Activated CD4-positive, CD25-positive, alpha-beta regulatory T cell treated with anti-CD3 and anti-CD28 coated beads, Interleukin-2, amount 50 U/mL, for 24 hours (primary cell): ENCODE data around the gene STARD7.
"Not testable (repeated sequence)": the region's sequence is repeated elsewhere in the genome, so short reads cannot be mapped to it uniquely, and the experiment has no call there.

Experiments used
- ATAC-seq, 2 donors: fragments of 150-1000 bp; cut with Tn5 transposase; one replicate each; pipeline ENCODE4 v1.10.0; 2021; ENCODE audit warnings: mild to moderate bottlenecking in 1 of 2, moderate library complexity in 1 of 2

The STARD7 gene

DNA sequence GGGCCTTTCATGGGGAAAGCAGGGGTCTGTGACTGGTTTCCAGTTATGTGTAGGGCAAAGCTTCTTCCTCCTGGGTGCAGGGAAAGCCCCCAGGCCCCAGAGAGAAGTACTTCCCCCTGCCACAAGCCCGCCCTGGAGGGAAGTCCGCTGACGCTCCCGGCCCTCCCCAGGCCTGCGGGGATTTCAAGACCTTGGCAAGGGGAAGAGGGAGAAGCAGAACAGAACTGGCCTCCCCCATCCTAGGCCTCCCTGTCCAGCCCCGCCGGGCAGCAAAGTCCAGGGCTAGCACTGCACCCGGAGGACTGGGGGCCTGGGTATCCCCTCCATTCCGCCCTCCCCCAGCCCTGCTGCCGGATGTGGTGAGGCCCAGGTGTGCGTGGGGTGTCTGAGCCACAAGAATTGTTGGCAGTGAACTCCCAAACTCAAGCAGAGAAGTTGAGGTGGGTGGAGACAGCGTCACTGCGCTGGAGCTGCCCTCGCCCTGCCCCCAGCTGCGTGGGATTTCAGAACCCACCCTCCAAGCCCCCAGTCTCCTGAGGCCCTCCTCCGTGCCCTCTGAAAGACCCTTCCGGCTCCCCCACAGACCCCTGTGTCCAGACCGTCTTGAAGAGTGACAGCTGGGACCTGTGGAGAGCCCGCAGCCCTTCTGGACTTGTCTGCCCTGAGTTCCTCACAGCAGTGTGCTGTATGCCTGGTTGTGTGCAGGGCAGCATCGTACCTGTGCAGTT lies 62.3 kb downstream of the STARD7 start:
- peak; percentile 23 to 28 for ATAC-seq

DNA sequence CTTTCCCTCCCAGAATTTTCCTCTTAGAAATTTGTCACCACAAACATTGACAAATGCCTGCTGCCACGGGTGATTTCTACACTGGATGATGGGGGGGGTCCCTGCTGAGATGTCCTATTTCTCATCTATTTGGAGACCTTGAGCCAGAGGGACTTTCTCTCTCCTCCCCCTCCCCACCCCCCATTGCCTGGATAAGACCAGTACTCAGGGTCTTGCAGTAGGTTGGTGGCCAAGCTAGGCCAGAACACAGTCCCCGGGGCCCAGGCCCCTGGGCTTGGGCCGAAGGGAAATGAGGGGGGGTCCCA lies 62.8 kb downstream of the STARD7 start:
- ATAC-seq: no peak

DNA sequence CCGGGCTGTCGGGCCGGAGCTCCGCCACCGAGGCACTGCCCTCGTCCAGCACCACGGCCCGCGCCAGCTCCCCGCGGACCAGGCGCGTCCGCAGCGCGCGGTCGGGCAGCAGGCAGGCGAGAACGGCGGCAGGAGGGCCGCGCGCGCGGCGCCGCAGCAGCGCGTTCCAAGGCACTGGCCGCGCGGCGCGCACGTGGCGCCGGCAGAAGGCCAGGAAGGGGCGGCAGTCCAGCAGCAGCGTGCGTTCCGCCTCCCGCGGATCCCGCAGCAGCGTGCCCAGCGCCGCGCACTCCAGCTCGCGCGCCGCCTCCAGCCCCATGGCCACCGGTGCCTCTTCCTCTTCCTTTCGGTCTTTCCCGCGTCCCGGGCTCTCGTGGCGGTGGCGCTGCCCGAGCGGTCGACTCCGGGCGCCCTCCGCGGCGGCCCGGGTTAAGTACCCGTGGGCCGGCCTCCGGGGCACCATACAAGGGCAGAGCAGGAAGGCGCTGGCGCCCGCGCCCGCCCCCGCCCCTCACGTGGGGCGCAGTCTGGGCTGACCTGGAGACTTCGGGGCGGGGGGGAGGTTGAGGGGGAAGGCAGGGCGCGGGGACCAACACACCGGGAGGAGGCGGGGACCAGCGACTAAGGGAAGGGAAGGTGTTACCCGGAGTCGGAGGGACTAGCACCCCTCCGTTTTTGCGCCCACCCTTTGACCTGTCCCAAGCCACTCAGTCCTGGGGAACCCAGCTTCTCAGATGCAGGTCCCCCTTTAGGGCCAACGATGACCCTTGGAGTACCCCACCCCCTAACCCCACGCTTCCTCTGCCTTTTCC lies 63.4 kb downstream of the STARD7 start, which contains the start of gene DUSP2:
Gene DUSP2, minus strand, starts transcription at position 405 of the 812 bp plus-strand sequence. Its CDS starts 86 bp downstream, at position 319.
- peak; percentile 64 to 66 for ATAC-seq

DNA sequence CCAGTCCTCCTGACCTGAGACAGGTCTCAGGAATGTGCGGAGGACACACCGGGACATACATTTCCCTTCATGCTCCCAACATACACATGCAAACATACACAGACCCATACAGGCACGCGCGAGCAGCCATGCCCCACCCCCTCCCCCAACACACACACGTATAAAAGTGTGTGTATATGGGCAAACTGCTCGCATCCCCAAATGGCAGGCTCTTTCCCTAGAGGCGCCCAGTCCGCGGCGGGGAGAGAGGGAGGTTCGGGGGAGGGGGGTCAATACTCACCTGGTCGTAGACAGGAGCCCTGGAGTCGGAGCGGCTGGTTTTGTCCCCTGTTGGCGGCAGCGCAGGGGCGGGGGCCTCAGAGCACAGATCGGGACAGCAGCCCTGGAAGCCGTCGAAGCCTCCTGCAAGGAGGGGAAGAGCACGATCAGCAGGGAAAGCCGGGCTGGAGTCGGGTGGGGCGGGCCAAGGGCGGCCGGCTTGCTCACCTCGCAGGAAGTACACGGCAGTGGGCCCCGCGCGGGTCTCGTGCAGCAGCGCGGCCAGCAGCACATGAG lies 64.1 kb downstream of the STARD7 start:
- ATAC-seq: no peak

DNA sequence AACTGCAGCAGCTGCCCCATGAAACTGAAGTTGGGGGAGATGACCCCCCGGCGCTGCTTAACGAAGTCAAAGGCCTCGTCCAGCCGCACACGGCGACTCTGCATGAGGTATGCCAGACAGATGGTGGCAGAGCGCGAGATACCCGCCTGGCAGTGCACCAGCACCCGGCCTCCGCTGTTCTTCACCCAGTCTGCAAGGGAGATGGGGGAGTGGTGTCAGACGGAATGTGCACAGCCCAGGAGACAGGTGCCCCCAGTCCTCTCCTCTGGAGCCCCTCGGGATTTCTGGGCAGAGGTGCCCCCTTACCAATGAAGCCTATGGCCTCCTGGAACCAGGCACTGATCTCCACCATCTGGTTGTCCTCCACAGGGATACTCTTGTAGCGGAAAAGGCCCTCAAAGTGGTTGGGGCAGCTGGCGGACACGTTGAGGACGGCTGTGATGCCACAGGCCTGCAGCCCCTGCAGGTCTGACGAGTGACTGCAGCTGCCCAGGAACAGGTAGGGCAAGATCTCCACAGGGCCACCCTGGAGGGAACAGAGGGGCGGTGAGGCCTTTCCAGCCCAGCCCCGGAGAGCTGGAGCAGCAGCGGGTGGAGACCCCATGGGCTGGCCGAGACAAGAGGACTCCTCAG lies 64.7 kb downstream of the STARD7 start:
- no peak for ATAC-seq

DNA sequence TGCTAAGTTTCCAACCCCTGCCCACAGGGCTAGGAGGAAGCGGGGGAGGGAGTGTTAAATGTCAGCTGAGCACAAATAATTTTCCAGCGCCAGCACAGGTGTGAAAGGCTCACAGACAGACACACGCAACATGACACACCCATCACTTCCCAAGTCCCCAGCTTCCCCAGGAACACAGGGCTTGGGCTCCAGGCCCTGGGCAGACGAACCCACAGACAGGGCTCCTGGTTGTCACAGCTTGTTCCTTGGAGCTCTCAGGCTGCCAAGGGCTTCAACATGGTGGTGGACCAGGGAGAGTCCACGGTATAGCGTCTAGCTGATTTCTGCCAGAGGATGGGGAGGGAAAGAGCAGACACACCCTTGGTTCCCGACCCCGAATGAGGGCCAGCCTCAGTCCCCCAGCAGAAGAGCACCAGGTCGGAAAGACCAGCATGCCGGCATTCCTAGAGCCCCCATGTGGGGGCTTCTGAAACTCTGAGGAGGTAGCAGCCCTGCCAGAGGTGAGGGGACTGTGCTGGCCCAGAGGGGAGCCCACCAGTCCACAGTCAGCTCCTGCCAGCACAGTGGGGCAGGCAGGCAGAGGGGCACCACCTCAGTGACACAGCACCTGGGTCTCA lies 65.3 kb downstream of the STARD7 start:
- no peak for ATAC-seq

DNA sequence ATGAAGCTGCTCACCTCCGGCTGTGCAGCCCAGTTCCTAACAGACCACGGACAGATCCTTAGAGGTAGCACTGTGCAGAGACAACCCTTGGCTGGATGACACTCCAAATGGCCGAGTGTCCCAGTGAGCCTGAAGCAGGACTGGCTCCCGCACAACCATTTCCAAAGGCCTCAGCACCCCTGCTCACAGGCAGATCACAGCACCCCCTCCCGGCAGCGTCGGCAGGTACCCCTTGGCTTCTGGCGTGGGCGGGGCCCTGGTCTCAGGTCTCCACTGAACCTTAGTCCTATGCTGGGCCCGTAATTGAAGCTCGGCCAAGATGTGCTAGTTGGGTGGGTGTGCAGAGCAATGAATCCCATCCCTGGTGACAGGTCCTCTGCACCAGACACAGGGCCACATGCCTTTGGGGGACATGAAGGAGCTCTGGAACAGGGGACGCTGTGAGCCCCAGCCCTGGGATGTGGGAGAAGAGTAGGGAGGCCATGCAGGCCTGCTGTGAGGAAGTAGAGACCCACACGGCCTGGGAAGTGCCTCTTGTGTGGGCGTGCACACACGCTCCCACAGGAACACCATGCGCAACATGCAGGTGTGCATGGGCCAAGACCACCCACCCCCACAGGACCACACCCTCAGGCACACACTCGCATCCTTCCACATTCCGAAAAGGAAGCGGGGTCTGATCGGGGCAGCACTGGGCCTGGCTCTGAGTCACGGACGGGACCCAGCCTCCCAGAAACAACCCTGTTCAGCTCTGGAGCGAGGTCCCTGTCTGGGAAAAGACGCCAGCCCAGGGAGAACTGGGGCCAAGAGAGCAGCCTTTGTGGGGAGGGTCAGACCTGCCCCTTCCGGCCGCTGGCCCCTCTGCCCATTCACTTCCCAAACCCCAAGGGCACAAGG lies 66.2 kb downstream of the STARD7 start:
- ATAC-seq: peak; percentile 6 to 10

DNA sequence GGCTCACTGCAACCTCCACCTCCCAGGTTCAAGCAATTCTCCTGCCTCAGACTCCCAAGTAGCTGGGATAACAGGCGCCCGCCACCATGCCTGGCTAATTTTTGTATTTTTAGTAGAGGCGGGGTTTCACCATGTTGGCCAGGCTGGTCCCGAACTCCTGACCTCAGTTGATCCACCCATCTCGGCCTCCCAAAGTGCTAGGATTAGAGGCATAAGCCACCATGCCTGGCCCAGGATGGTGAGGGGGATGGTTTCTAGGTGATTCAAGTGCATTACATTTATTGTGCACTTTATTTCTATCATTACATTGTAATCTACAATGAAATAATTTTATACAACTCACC lies 67.0 kb downstream of the STARD7 start:
- not testable (repeated sequence) for ATAC-seq

DNA sequence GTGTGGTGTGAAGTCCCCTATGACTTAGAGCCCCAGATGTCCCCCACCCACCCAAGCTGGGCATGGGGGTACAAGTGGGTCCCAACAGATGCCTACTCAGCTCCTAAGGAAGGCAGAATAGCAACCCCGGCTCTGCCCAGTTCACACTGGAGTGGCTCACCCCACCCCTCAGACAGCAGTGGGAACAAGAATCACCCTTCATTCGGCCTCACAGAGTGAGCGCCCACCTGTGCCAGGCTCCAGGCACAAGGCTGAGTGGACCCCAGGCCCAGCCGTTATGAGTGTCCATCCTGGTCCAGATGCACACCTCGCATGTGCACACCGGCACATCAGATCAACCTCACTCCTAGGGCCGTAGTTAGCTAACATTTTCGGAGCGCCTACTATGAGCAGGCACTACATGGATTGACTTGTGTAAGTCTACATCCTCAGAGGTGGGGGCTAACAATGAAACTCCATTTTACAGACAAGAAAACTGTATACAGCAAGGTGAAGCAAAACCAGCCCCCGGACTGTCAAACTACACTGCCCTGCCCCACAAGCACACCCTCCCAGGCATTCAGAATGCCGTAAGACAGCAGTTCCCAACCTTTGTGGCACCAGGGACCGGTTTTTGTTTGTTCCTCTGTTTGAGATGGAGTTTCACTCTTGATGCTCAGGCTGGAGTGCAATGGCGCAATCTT lies 67.5 kb downstream of the STARD7 start:
- ATAC-seq: no peak

DNA sequence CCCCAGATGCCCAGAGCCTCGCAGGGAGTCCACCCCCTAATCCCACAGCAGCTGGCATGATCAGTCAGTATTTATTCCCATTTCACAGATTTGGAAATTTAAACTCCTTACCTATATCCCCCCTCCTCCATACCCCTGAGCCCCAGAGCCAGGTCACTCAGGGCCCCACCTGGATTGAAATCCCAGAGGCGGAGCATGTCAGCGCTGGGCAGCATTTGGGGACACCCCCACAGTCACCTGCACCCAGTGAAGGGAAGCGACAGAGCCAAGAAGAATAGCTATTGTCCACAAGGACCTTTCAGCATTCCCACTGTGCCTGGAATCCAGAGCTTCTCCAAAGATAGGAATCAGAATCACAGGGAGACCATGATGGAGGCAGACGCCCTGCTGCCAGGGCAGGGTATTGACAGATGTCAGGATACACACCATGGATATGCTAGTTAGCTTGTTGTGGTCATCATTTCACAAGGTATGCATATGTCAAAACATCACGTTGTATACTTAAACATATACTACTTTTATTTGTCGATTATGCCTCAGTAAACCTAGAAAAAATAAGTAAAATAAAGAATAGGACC lies 69.4 kb downstream of the STARD7 start:
- ATAC-seq: no peak

DNA sequence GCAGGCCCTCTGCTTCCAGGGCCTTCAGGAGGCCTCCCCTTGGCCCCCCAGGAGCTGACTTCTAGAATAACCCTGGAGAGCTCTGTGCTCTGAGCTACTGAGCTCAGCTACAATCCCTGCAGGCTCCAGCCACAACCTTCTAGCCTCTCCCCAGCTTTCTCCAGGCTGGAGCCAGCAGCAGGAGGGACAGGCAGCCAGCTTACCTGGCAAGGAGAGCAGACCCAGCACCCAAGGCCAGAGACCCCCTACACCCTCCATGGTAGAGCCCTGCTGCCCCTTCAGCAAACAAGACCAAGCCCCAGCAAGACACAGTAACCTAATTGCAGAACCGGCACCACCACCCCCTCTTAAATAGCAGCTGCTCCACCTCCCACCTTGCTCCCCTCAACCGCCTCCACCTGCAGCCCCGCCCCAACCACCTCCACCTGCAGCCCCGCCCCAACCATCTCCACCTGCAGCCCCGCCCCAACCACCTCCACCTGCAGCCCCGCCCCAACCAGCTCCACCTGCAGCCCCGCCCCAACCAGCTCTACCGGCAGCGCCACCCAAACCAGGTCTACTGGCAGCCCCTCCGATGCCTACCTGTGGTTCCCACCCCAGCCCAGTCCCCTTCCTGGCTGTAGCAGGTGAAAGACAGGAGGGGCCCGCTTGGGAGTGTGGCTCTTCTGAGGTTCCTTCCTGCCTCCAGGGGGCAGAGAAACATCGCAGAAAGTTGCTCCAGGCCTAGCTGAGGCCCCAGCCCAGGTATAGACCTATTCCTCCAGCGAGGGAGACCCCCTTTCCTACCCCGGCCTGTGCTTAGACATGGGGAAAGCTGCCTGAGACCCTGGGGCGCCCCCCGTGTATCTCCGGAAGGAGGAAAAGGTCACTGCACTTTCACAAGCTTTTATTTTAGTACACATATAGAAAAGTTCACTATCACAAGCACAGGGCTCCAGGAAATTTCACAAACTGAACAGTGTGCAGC lies 70.2 kb downstream of the STARD7 start, which contains the start of gene ASTL:
Gene ASTL, minus strand, starts transcription at position 324 of the 967 bp plus-strand sequence. Its CDS starts 66 bp downstream, at position 258.
- peak; percentile 49 to 60 for ATAC-seq

DNA sequence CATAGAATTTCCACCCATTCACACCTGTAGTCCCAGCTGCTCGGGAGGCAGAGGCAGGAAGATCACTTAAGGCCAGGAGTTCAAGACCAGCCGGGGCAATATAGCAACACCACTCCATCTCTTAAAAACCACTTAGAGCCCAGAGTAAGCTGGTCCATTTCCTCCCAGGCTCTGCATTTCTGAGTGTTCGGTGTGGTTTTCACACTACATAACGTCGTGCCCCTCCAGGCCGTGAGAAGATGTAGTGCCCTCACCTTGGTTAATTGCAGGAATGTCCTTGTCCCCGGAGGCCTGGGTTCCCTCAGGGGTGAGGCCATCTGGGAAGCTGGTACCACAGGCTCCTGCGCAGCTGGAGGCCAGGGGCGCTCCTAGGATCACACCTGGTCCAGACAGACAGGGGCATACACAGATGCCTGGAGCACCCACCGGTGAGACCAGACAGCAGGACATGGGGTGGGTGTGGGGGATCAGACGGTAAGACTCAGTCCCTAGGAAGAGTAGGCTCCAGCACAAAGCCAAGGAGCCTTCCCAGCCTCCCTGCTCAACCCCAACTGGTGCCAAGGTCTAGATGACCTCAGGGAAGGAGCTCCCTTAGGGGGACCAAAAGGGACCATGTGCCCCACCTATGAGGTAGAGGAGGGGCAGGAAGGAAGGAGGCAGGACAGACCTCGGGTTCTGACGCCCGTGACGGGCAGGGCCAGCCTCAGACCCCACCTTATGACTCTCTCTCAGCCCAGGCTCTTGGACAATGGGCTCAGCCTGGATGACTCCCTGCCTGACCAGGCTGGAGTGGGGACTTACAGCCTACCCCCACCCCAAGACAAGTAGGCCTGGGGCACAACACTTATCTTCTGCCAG lies 71.1 kb downstream of the STARD7 start:
- ATAC-seq: no peak

DNA sequence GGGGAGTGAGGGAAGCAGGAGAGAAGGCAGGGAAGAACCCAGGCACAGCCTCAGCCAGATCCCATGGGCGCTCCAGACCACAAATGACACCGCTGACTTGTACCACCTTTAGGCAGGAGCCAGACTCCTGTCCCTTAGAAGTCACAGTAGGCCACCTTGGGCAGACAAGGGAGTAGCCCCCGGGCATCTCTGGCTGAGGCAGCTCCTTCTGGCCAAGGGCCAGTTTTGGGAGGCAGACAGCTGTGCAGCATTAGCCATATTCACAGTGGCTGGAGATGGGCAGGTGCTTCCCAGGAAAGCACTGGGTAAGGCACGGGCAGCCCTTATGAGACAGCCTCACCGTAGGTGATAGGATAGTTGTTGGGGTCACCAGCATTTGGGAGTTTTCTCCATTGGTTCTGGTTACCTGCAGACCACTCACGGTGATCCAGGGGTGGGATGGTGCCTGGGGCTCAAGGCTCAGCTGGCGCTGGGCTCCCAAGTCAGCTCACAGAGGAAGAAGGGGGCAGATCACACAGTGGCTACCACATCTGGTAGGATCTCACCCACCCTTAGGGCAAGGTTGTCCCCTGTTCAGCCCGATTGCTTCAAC lies 72.4 kb downstream of the STARD7 start:
- ATAC-seq: no peak

DNA sequence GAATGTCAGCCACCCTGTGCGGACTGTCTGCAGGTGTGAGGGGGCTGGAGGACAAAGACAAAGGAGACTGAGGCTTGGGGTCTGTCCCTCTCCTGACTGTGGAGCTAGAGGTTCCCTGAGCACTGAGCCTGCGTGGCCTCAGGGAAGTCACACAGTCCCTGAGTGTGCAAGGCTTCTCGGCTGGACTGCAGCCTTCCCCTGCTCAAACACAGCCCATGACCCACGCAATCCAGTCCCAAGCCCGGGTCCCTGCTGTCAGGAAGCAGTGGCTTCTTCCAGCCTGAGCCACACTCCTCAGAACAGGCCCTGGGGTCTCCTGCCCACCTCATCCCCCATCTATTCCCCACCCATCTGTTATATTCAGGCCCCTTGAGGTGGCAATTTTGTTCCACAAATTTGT lies 73.0 kb downstream of the STARD7 start:
- ATAC-seq: no peak

DNA sequence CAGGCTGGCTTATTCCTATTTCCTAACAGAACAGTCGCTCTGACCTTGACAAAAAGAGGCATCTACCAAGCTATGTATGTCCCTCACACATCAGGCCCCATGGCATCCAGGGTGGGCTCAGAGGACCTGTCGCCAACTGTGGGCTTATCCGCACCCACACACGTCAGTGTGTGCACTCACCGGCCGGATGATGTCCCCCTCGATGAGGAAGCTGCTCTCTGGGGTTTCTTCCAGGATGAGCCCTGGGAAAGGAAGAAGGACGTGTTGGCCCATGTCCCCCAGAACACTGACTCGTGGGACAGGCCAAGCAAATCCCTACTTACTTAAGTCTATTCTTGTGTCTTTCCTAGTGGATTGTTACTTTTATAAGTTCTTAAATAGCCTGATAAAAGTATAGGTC lies 73.5 kb downstream of the STARD7 start:
- ATAC-seq: no peak
